Measurements from ENCODE around the gene KRTAP4-11.
"Not testable (repeated sequence)": the region's sequence is repeated elsewhere in the genome, so short reads cannot be mapped to it uniquely, and the experiment has no call there.

Gene KRTAP4-11

DNA sequence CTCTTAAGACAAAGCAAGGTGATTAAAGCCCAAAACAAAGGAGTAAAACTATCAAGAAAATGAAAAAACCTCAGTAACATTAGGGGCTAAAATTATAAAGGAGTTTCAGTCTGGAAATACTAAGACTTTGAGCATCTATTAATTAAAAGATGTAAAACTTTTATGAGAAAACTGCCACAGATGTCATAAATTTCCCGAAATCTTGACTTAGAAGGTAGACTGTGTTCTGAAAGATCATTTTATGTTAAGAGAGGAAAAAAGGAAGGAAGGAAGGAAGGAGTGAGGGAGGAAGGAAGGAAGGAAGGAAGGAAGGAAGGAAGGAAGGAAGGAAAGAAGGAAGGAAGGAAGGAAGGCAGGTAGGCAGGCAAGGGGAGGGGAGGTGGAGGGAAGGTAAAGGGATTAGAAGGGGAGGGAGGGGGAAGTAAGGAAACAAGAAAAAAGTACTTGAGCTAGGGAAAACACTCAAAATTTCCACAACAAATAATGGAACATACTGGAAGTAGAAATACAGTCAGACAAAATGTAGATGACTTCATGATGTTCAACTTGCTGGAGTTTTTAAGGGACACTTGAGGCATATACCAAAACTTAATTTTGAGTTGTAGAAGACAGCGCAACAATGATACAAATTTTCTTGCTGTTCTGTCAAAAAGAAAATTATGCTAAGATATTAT is 29.5 kb upstream of the KRTAP4-11 start:
- H3K27ac ChIP-seq (ENCODE audit: insufficient read depth, low read length, poor library complexity, severe bottlenecking) = no peak overlapping the region
- H3K36me3 ChIP-seq (ENCODE audit: control insufficient read depth, insufficient read depth, low read length) = no peaks in the 10 kb centered on the region
- no peak for DNase-seq
- H3K4me1 ChIP-seq (ENCODE audit: control insufficient read depth, insufficient read depth, low read length, poor library complexity, severe bottlenecking) = no peaks in the 10 kb centered on the region
- no peak overlapping the region for H3K4me3 ChIP-seq (ENCODE audit: insufficient read depth, low read depth, low read length, poor library complexity, severe bottlenecking)
- H3K27me3 ChIP-seq (replicated peaks; ENCODE audit: control insufficient read depth, insufficient read depth, low read length, poor library complexity, severe bottlenecking) = no peaks in the 10 kb centered on the region
- no peaks in the 10 kb centered on the region for H3K9me3 ChIP-seq (ENCODE audit: control insufficient read depth, low read length)

DNA sequence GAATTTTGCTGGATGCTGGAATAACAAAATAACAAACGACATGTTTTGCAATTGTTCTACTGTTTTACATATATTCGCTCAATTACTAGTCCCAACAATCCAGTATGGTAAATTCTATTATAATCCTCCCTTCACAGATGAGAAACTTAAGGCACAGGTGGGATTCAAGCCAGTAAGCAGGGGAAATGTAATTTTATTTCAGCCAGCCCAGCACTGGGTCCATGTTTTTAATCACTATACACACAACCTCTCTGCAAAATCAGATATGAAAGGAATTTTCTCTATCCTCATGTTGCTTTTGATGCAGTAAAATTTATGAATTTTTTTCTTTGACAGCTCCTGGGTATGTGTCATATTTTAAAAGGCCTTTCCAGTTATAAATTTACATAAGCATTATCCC is 27.1 kb upstream of the KRTAP4-11 start:
- DNase-seq = no peak
- H3K27ac ChIP-seq (ENCODE audit: insufficient read depth, low read length, poor library complexity, severe bottlenecking) = no peak overlapping the region
- no peaks in the 10 kb centered on the region for H3K4me1 ChIP-seq (ENCODE audit: control insufficient read depth, insufficient read depth, low read length, poor library complexity, severe bottlenecking)
- no peak overlapping the region for H3K4me3 ChIP-seq (ENCODE audit: insufficient read depth, low read depth, low read length, poor library complexity, severe bottlenecking)
- H3K36me3 ChIP-seq (ENCODE audit: control insufficient read depth, insufficient read depth, low read length) = no peaks in the 10 kb centered on the region
- H3K27me3 ChIP-seq (replicated peaks; ENCODE audit: control insufficient read depth, insufficient read depth, low read length, poor library complexity, severe bottlenecking) = no peaks in the 10 kb centered on the region
- no peaks in the 10 kb centered on the region for H3K9me3 ChIP-seq (ENCODE audit: control insufficient read depth, low read length)

DNA sequence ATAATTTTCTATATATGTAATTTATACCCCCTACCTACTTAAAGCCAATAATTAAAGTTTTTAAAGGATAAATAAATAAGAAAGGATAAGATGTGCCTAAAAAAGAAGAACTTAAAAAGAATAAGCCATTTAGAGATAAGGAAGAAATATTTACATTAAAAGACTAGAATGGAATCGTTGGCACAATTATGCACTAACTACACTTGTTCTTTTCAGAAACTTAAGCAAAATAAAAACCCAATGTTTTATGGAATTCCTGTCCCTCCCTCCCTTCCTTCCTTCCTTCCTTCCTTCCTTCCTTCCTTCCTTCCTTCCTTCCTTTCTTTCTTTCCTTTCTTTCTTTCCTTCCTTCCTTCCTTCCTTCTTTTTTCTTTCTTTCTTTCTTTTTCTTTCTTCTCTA is 26.7 kb upstream of the KRTAP4-11 start:
- Histone ChIP-seq H3K4me1 (ENCODE audit: control insufficient read depth, insufficient read depth, low read length, poor library complexity, severe bottlenecking) (no peaks in the 10 kb centered on the region), H3K27ac (ENCODE audit: insufficient read depth, low read length, poor library complexity, severe bottlenecking) (no peak overlapping the region), H3K27me3 (replicated peaks; ENCODE audit: control insufficient read depth, insufficient read depth, low read length, poor library complexity, severe bottlenecking) (no peaks in the 10 kb centered on the region), H3K4me3 (ENCODE audit: insufficient read depth, low read depth, low read length, poor library complexity, severe bottlenecking) (no peak overlapping the region), H3K9me3 (ENCODE audit: control insufficient read depth, low read length) (no peaks in the 10 kb centered on the region), H3K36me3 (ENCODE audit: control insufficient read depth, insufficient read depth, low read length) (no peaks in the 10 kb centered on the region)
- no peak for DNase-seq

DNA sequence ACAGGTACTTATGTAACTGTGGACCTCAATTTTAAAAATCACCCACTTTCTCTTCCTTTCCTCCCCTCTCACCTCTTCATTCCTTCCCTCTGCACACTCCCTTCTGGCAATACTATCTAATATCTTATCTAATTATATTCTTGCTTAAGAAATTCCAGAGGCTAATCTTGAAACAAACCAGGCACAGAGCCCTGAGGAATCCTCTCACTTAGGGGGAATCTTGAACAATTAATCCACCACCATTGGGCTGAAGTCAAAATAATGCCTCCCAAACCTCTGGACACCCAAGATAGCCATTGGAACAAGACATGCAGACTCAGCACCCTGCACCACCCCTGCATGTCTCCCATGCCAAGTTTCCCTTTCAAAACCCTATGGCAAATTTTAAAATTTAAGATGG is 23.2 kb upstream of the KRTAP4-11 start:
- no peaks in the 10 kb centered on the region for H3K9me3 ChIP-seq (ENCODE audit: control insufficient read depth, low read length)
- DNase-seq = no peak
- no peak overlapping the region for H3K27ac ChIP-seq (ENCODE audit: insufficient read depth, low read length, poor library complexity, severe bottlenecking)
- H3K4me1 ChIP-seq (ENCODE audit: control insufficient read depth, insufficient read depth, low read length, poor library complexity, severe bottlenecking) = no peaks in the 10 kb centered on the region
- no peak overlapping the region for H3K4me3 ChIP-seq (ENCODE audit: insufficient read depth, low read depth, low read length, poor library complexity, severe bottlenecking)
- no peaks in the 10 kb centered on the region for H3K27me3 ChIP-seq (replicated peaks; ENCODE audit: control insufficient read depth, insufficient read depth, low read length, poor library complexity, severe bottlenecking)
- no peaks in the 10 kb centered on the region for H3K36me3 ChIP-seq (ENCODE audit: control insufficient read depth, insufficient read depth, low read length)

DNA sequence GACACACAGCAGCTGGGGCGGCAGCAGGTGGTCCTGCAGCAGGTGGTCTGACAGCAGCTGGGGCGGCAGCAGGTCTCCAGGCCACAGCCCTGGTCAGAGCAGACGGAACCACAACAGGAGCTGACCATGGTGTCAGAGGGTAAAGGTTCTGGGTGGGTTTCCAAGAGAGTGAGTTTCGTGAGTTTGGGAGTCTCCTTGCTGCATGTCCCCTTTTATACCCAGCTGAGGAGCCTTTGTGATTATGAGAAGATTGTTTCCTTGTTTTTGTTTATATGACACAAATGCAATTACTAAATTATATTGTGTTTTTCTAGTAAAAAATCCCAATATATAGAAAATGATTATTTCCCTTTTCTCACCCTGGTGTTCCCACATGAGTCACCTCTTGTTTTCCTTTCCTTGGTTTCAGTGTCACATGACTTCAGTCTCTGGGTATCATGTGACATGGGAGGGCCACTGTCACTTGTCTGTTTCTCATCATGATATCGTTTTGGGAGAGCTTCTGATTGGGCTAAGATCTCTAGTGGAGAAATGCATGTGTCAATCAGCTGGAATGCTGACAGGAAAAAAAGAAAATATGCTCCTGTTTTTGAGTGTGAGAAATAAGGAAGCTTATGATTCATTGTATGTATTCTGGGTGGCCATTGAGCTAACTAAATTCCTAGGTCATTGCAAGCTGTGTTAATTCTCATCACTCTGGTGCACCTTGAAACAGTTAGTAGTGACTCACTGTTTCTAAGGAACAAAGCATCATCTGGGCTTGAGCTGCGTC is 22.4 kb upstream of the KRTAP4-11 start, which contains the start of gene KRTAP4-6:
Gene KRTAP4-6 (minus strand): TSS at position 185 of the 772 bp plus-strand sequence. CDS start 57 bp downstream, at position 128.
- no peak for DNase-seq
- no peak within 1 kb of the TSS for H3K27ac ChIP-seq (ENCODE audit: insufficient read depth, low read length, poor library complexity, severe bottlenecking)
- no peaks in the 10 kb centered on the region for H3K9me3 ChIP-seq (ENCODE audit: control insufficient read depth, low read length)
- no peaks in the 10 kb centered on the region for H3K4me1 ChIP-seq (ENCODE audit: control insufficient read depth, insufficient read depth, low read length, poor library complexity, severe bottlenecking)
- H3K4me3 ChIP-seq (ENCODE audit: insufficient read depth, low read depth, low read length, poor library complexity, severe bottlenecking) = no peak within 1 kb of the TSS
- no peaks in the 10 kb centered on the region for H3K36me3 ChIP-seq (ENCODE audit: control insufficient read depth, insufficient read depth, low read length)
- H3K27me3 ChIP-seq (replicated peaks; ENCODE audit: control insufficient read depth, insufficient read depth, low read length, poor library complexity, severe bottlenecking) = no peaks in the 10 kb centered on the region

DNA sequence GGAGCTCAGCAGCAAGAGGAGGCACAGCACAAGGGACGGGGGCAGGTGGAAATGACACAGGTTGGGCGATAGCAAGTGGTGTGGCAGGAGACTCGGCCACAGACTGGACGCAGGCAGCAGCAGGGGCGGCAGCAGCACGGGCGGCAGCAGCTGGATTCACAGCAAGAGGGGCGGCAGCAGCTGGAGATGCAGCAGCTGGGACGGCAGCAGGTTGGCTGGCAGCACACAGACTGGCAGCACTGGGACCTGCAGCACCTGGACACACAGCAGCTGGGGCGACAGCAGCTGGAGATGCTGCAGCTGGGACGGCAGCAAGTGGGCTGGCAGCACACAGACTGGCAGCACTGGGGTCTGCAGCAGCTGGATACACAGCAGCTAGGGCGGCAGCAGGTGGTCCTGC is 21.7 kb upstream of the KRTAP4-11 start:
- not testable (repeated sequence) for H3K4me1 ChIP-seq (ENCODE audit: control insufficient read depth, insufficient read depth, low read length, poor library complexity, severe bottlenecking); H3K4me3 ChIP-seq (ENCODE audit: insufficient read depth, low read depth, low read length, poor library complexity, severe bottlenecking); H3K9me3 ChIP-seq (ENCODE audit: control insufficient read depth, low read length); H3K36me3 ChIP-seq (ENCODE audit: control insufficient read depth, insufficient read depth, low read length); H3K27me3 ChIP-seq (replicated peaks; ENCODE audit: control insufficient read depth, insufficient read depth, low read length, poor library complexity, severe bottlenecking); DNase-seq; H3K27ac ChIP-seq (ENCODE audit: insufficient read depth, low read length, poor library complexity, severe bottlenecking)

DNA sequence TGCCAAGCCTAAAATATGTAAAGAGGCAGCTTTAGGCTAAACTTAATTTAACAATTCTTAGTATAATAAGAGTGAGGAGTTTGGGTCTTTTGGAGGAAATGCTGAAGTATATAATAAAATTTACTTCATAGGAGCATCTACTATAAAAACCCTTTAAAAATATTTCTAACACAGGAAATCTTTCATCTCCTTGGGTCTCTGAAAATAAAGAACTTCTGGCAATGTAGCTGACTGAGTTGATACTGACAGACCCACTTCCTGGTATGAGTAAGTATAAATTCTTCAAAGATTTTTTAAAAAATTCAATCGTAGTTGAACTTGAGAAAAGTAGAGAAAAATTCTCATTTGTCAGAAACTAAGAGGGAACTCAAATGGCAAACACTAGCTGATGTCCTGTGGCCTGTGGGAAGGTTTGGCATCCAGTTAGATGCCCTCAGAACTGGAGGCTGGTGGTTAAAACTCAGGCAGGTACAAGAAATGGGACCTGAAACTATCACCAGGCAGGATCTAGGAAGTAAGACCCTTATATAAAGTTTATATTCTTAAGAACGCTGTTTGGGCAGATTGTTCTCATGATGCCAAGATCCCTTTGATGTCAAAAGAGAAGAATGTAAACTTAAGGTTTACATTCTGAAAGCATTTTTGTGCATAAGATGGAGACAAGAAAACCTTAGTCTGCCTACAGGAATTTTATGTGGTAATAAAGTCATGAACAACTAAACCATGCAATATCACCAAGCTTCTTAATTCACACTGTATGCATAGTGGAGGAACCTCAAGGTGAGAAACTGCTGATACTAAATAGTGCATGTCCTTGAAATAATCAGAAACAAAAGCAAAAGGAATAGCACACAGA is 15.9 kb upstream of the KRTAP4-11 start:
- Histone ChIP-seq H3K36me3 (ENCODE audit: control insufficient read depth, insufficient read depth, low read length) (no peaks in the 10 kb centered on the region), H3K4me1 (ENCODE audit: control insufficient read depth, insufficient read depth, low read length, poor library complexity, severe bottlenecking) (peaks cover 6% of the 10 kb centered on the region), H3K27me3 (replicated peaks; ENCODE audit: control insufficient read depth, insufficient read depth, low read length, poor library complexity, severe bottlenecking) (no peaks in the 10 kb centered on the region), H3K27ac (ENCODE audit: insufficient read depth, low read length, poor library complexity, severe bottlenecking) (no peak overlapping the region), H3K9me3 (ENCODE audit: control insufficient read depth, low read length) (no peaks in the 10 kb centered on the region), H3K4me3 (ENCODE audit: insufficient read depth, low read depth, low read length, poor library complexity, severe bottlenecking) (no peak overlapping the region)
- DNase-seq = no peak

DNA sequence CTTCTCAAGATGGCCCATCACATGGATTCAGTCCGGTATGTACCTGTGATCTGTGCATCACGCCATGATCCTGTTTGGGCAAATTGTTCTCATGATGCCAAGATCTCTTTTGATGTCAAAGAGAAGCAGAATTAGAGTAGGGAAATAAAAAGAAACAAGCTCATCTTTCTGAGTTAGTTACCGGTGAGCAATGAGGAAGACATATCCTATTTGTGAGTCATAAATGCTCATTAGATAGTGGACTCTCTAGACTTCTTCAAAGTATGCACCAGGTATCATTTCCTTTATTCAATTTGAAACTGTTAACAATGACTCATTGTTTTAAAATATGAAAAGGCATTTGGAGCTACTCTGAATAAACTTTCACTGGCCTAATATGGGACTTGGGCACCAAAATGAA is 13.8 kb upstream of the KRTAP4-11 start:
- Histone ChIP-seq H3K27ac (ENCODE audit: insufficient read depth, low read length, poor library complexity, severe bottlenecking) (no peak overlapping the region), H3K4me3 (ENCODE audit: insufficient read depth, low read depth, low read length, poor library complexity, severe bottlenecking) (no peak overlapping the region), H3K9me3 (ENCODE audit: control insufficient read depth, low read length) (no peaks in the 10 kb centered on the region), H3K27me3 (replicated peaks; ENCODE audit: control insufficient read depth, insufficient read depth, low read length, poor library complexity, severe bottlenecking) (no peaks in the 10 kb centered on the region), H3K4me1 (ENCODE audit: control insufficient read depth, insufficient read depth, low read length, poor library complexity, severe bottlenecking) (peaks cover 6% of the 10 kb centered on the region), H3K36me3 (ENCODE audit: control insufficient read depth, insufficient read depth, low read length) (no peaks in the 10 kb centered on the region)
- DNase-seq = no peak

DNA sequence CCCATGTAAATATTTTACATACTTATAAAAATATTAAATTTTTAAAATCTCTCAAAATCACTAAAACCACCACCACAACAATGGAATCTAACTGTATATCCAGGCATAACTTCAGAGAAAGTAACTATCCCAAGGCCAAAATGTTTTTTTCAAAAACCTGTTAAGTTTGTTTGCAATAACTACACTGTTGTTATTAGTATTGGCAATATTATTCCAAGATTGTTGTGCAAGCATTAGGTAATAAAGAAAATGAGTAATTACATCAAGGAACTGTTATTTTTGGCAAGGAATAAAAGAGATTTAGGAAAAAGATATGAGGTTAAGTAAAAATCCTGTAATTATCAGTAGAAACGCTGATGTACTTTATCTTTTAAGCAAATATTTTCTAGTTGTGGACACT is 9.2 kb upstream of the KRTAP4-11 start:
- no peak overlapping the region for H3K4me3 ChIP-seq (ENCODE audit: insufficient read depth, low read depth, low read length, poor library complexity, severe bottlenecking)
- H3K36me3 ChIP-seq (ENCODE audit: control insufficient read depth, insufficient read depth, low read length) = no peaks in the 10 kb centered on the region
- DNase-seq = no peak
- H3K27me3 ChIP-seq (replicated peaks; ENCODE audit: control insufficient read depth, insufficient read depth, low read length, poor library complexity, severe bottlenecking) = no peaks in the 10 kb centered on the region
- H3K27ac ChIP-seq (ENCODE audit: insufficient read depth, low read length, poor library complexity, severe bottlenecking) = no peak overlapping the region
- H3K4me1 ChIP-seq (ENCODE audit: control insufficient read depth, insufficient read depth, low read length, poor library complexity, severe bottlenecking) = peaks cover 34% of the 10 kb centered on the region
- H3K9me3 ChIP-seq (ENCODE audit: control insufficient read depth, low read length) = no peaks in the 10 kb centered on the region

DNA sequence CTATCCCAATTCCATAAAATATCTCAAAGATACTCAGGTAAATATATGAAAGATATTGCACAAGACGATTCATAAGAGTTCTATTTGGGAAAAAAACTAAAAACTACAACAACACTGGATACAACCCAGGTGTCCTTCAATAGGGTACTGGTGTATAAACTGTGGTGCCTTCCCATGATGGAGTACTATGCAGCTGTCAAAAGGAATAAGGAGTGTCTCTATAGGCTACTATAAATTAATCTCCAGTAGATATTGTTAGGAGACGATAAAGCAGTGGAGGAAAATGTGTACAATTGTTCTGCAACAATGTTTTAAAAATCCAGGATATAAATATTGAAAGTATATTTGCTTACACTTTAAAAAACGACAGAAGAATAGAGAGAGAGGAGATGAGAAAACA is 8.2 kb upstream of the KRTAP4-11 start:
- DNase-seq = no peak
- no peaks in the 10 kb centered on the region for H3K27me3 ChIP-seq (replicated peaks; ENCODE audit: control insufficient read depth, insufficient read depth, low read length, poor library complexity, severe bottlenecking)
- no peak overlapping the region for H3K4me3 ChIP-seq (ENCODE audit: insufficient read depth, low read depth, low read length, poor library complexity, severe bottlenecking)
- no peaks in the 10 kb centered on the region for H3K36me3 ChIP-seq (ENCODE audit: control insufficient read depth, insufficient read depth, low read length)
- H3K4me1 ChIP-seq (ENCODE audit: control insufficient read depth, insufficient read depth, low read length, poor library complexity, severe bottlenecking) = peaks cover 34% of the 10 kb centered on the region
- no peaks in the 10 kb centered on the region for H3K9me3 ChIP-seq (ENCODE audit: control insufficient read depth, low read length)
- H3K27ac ChIP-seq (ENCODE audit: insufficient read depth, low read length, poor library complexity, severe bottlenecking) = no peak overlapping the region

Data from effector memory CD4-positive, alpha-beta T cell (primary cell).